Measurements from ENCODE around the gene LAMTOR4.

The LAMTOR4 gene

DNA sequence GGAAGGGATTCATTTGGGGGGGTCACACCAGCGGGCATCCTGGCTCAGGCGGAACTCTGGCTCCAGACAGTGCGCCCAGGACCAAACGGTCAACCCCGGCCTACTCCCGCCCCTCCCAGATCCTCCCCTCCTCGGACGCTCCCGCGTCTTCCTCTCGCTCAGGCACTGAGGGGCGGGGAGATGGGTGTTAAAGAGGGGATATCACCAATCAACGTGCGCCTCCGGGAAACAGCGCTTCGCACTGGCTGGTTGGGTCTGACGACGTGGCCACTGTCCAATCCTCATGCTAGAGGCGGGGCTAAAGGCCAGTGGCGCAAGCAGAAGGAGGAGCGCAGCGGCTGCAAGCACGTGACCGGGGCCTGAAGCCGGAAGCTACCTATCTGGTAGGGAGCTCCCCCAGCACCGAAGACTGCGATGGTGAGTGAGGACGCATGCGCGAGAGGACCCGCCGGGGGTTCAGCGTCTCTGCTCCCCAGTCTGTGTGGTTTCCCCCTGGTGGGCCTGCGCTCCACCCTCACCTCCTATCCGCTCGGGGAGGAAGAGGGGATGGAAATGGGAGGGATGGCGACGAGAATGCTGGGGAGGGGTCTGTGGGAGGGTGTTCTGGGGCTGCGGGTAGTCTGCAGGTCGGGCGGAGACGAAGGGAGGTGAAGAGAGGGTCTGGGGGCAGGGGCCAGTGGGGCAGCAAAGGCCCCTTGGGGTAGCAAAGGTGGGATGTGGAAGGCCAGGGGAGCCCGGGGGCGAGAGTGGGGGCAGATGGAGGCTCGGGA, at the start of gene LAMTOR4:
Gene LAMTOR4, plus strand, starts transcription at position 360 of the 770 bp plus-strand sequence. Its CDS starts 55 bp downstream, at position 415.
- peak; percentile 90 to 99 (median 97) for DNase-seq

DNA sequence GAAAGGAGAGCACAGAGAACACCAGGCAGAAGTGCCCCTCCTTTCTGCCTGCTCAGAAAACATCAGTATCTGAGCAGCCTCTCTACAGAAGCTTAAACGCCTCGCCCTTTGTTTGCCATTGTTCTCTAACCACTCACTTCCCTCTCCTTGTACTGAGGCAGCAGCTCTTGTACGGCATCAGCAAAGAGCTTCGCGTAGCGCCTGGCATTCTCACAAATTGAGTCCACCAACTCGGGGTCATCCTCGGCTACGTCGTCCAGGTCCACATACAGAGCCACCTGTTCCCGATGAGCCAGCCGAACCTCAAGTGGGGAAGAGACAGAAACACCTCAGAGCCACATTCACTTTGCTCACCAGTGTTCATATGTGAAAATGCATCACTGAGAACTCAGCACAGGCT, 49.3 kb upstream of the LAMTOR4 start:
- DNase-seq, result peak in 2 of 6 experiments; percentile 16 to 25

DNA sequence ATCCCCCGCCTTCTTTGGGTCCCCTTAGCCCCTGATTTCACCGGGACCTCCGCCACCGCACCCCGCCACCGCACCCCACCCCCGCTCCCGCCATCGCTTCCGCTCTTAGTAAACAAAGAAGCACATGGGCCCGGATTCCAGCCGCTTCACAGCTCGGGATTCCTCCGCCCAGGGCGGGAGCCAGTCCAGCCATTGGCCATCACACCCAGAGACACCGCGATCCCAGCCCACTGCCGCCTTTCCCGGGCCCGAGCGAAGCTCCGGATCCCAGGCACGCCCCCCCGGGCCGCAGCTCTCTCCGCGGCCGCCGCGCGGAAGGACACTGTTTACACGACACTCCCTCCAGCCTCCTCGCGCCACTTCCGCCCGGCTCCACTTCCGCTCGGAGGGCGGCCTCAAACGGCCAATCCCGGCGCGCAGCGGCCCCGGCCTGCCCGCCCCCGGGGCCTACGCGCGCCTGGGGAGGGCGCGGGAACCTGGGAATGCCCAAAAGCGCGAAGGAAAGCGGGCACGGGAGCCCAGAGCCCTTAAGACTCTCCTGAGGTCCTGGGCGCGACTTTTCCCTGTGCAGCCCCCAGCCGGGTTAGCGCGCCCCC, 48.2 kb upstream of the LAMTOR4 start:
- peak; percentile 80 to 97 (median 95) for DNase-seq

DNA sequence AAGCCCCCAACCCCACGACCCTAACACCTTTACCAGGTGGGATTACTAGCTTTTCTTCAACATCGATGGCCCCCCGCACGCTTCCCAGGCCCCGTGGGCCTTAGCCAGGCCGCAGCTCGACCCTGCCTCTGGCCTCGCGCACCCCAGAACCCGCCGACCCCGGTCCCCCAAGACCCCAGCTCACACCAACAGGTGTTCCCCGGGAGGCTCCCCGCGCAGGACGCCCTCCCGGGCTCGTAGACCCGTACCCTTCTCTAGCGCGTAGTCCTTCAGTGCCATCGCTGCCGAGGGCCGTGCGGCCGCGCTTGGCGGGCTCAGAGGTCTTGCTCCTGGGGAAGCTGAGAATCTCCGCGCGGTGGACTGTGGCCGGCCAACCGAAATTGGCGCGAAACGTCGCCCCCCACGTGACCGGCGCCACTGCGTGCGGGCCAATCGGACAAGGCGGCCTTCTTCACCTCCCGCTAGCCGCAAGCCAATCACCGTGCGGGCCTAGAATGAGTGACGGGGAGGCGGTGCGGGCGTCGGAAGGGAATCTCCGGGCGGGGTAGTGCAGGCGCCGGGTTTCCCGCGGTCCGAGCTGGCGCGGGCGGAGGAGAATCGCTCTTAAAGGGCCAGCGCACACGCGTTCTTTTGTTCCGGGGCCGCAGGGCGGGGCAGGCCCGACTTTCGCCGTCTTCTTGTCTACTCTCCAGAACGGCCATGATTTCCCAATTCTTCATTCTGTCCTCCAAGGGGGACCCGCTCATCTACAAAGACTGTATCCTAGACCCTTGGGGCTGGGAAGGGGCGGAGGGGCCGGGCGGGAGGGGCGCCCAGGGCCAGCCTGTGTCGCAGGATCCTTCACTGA, 47.5 kb upstream of the LAMTOR4 start, which contains the start of the genes AP4M1 and MCM7:
Gene AP4M1, plus strand, starts transcription at position 628 of the 847 bp plus-strand sequence. Its CDS starts 72 bp downstream, at position 700.
Gene MCM7, minus strand, starts transcription at position 382 of the 847 bp plus-strand sequence. Its CDS starts 103 bp downstream, at position 279.
- DNase-seq, result peak; percentile 88 to 95 (median 91)

DNA sequence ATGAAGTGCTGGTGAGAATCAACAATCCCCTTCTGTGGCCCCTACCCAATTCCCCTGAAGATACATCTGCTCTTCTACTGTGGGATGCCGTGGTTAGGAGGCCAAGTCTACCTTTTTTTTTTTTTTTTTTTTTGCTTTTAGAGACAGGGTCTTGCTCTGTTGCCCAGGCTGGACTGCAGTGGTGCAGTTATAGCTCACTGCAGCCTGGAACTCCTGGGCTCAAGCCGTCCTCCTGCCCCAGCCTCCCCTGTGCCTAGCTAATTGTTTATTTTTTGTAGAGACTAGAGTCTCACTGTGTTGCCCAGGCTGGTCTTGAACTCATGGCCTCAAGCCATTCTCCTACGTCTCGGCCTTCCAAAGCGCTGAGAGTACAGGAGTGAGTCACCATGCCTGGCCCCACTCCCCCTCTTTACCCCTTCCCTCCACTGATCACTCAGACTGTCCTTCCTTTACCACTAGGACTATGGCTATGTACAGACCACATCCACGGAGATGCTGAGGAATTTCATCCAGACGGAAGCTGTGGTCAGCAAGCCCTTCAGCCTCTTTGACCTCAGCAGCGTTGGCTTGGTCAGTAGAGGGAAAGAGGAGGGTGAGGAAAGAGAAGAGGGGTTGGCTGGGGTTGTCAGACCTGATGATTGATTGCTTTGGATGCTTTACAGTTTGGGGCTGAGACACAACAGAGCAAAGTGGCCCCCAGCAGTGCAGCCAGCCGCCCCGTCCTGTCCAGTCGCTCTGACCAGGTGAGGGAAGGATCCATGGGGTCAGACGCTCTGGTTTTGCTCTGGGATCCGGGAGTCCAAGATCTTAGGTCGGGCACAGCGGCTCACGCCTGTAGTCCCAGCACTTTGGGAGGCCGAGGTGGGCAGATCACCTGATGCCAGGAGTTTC, 45.5 kb upstream of the LAMTOR4 start:
- DNase-seq, result no peak

DNA sequence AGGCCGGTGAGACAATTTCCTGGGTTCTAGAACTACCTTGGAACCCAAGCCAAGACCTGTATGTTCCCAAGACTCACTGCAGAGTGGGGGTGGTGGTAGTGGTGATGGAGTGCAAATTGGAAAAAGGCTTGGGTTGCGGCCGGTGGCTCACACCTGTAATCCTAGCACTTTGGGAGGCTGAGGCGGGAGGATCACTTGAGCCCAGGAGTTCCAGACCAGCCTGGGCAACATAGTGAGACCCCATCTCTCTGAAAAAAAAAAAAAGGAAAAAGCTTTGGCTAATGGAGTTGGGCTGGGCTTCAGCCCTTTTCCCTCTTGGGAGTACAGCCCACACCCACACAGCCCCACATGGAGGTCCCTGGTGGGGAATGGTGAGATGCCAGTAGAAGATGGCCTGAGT, 43.2 kb upstream of the LAMTOR4 start:
- DNase-seq, result no peak

DNA sequence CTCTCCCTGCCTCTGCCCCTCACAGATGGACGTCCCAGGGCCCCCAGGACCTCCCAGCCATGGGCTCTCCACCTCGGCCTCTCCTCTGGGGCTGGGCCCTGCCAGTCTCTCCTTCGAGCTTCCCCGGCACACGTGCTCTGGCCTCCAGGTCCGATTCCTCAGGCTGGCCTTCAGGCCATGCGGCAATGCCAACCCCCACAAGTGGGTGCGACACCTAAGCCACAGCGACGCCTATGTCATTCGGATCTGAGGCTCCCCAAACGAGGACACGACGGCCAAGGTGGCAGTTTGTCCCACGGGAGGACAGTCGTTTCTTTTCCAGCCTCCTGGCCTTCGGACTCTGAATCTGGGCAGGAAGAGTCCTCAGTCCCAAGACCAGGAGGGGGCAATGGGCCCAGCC, 42.1 kb upstream of the LAMTOR4 start:
- no peak for DNase-seq

DNA sequence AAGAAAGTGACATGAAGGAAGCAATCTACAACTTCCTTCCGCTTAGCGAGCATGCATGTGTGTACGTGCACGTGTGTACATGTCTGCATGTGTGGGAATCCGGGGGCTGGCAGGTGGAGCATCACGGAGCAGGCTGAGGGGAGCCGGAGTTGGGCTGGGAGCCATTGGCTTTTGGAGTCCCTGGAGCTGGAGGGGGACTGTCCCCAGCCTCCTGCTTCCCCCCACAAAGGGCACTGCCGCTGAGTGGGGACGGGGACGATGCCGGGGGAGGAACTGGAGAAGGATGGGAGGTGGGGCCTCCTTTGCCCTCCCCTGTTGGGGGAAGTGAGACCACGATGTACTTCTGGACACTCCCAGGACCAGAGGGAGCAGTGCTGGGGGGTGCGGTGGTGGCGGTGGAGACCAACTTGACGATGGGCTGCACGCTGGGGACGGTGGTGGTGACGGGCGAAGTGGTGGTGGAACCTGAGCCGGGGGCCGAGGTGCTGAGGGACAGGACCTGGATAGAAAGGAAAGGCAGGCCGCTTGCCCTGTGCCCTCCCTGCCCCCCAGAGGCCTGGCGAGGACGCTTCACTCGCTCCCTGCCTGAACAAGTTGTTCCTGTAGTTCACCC, 41.5 kb upstream of the LAMTOR4 start:
- DNase-seq, result no peak

DNA sequence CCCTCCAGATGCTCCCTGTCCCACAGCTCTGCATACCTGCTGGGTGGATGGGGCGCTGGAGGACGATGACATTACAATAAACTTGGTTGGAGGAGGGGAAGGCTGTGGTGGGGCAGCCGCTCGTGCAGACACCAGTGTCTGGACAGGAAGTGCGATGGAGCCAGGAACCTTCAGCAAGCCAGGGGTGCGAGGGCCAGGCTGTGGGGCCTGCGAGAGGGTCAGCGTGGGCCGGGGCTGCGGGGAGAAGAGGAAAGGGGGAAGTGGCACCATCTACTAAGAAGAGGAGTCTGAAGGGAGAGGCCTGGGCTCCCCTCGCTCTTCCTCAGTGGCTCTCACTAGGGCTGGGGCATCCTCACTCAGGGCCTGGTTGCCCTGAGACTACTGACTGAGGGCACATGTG, 40.8 kb upstream of the LAMTOR4 start:
- no peak for DNase-seq

DNA sequence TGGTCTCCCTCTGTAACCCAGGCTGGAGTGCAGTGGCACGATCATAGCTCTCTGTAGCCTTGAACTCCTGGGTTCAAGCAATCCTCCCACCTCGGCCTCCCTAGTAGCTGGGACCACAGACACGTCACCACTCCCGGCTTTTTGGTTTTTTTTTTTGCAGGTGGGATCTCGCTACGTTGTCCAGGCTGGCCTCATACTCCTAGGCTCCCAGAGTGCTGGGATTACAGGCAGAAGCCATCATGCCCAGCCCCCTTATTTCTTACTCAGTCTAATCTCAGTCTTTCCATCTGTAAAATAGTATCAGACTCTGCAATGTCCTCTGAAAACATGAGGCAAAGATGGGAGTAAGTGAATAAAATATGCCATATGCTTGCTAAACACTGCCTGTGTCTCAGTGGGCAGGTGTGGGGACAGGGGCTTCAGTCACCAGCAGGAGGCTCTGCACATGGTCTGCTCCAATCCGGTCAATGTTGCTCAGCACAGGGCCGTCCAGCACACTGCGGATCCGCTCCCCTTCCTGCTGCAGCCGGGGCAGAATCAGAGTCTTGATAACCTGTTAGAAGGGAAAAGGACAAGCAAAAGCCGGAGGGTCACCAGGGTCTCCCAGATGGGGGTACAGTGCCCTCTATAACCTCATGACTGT, 39.1 kb upstream of the LAMTOR4 start:
- DNase-seq, result no peak

DNA sequence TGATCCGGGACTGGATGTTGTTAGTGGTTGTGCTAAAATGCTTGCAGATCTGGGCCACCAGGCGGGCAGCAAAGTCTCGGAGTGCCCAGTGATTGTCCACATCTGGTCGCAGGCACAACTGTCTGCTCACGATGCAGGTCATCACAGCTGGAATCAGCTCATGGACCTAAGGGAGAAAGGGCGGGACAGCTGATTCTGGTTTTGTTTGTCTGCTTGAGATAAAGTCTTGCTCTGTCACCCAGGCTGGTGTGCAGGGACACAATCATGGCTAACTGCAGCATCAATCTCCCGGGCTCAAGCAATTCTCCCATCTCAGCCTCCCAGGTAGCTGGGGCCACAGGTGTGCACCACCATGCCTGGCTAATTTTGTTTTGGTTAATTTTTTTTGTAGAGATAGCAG, 37.6 kb upstream of the LAMTOR4 start:
- DNase-seq, result no peak

DNA sequence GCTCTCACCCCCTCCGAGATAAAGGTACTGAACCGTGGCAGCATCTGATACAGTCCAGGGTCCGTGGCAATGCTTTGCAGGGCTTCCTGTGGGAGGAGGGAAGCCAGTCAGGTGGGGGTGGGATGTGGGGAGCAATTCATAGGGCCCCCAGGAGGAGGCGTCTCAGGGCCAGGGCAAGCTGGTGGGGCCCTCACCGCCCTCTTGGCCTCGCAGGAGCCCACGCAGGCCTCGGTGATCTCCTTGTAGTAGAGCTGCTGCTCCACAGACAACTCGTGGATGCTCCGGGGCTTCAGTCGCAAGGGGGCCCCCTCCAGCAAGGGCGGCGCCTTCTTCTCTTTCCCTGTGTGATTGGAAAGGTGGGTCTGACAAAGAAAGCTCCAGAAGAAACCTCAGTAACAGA, 36.8 kb upstream of the LAMTOR4 start:
- DNase-seq, result no peak

DNA sequence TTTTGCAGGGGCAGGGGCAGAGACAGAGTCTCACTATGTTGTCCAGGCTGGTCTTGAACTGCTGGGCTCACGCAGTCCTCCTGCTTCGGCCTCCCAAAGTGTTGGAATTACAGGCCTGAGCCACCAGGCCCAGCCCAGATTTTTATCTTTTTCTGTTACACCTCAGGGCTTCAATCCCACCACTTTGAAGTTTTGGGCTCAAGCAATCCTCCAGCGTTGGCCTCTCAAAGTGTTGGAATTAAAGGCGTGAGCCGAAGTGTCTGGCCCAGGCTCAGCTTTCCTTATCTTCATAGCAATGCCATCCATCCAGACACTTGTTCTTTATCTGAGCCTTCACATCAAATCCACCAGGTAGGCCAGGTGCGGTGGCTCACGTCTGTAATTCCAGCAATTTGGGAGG, 33.7 kb upstream of the LAMTOR4 start:
- DNase-seq, result no peak

DNA sequence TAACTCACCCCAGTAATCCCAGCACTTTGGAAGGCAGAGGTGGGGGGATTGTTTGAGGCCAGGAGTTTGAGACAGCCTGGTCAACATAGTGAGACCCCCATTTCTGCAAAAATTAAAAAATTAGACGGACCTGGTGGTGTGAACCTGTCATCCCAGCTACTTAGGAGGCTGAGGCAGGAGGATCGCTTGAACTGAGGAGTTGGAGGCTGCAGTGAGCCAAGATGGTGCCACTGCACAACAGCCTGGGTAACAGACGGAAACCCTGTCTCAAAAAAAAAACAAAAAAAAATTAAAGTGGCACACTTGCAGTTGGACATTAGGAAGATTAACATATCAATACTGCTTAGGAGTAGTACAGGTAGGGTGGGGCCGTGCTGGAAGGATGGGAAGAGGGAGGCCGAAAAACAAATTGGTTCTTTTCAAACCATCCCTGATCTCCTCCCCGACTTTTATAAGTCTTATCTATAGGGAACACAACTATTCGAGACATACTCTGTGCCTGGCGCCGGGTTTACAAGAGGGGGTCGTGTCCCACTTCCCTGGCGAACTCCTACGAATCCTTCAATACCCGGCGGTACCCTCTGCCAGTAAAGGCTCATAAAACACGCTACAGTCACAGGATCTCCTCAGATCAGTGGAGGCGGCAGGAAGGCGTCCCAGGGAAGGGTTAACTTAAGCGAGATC, 30.2 kb upstream of the LAMTOR4 start:
- DNase-seq, result no peak

DNA sequence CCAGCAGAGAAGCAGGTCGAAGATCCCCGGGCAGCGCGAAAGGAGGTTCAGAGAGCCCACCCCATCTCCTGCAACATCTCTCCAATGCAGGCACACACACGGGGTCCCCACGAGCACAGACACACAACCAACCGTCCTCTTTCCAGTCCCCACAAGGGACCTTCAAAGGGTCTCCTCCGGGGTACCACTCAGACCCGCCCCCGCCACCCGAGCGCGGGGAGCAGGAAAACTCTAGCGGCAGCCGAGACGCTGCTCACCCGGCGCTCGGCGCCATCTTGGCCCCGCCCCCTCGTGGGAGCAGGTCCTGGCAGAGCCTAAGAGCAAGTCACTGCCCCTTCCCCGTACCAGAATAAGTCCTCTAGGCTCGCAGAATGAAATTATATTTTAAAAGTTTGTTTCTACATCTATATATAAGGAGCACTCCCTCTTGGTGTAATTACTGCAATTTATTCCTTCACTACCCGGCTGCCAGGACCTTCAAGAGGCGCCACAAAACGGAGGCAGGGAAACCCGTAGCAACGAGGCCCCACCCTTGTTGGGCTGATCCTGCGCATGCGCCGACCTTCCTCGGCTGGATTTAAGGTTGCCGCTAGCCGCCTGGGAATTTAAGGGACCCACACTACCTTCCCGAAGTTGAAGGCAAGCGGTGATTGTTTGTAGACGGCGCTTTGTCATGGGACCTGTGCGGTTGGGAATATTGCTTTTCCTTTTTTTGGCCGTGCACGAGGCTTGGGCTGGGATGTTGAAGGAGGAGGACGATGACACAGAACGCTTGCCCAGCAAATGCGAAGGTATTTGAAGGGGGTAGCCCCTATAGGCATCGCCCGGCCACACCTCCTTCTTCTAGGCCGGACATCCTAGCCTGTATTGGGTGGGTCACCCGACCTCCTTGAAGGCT, 29.4 kb upstream of the LAMTOR4 start, which contains the start of the genes CNPY4 and TAF6:
Gene CNPY4, plus strand, starts transcription at position 563 of the 898 bp plus-strand sequence. Its CDS starts 111 bp downstream, at position 674.
Gene TAF6, minus strand, starts transcription at position 287 of the 898 bp plus-strand sequence. CDS start 5,149 bp downstream, outside the sequence.
- peak; percentile 91 to 99 (median 94) for DNase-seq

DNA sequence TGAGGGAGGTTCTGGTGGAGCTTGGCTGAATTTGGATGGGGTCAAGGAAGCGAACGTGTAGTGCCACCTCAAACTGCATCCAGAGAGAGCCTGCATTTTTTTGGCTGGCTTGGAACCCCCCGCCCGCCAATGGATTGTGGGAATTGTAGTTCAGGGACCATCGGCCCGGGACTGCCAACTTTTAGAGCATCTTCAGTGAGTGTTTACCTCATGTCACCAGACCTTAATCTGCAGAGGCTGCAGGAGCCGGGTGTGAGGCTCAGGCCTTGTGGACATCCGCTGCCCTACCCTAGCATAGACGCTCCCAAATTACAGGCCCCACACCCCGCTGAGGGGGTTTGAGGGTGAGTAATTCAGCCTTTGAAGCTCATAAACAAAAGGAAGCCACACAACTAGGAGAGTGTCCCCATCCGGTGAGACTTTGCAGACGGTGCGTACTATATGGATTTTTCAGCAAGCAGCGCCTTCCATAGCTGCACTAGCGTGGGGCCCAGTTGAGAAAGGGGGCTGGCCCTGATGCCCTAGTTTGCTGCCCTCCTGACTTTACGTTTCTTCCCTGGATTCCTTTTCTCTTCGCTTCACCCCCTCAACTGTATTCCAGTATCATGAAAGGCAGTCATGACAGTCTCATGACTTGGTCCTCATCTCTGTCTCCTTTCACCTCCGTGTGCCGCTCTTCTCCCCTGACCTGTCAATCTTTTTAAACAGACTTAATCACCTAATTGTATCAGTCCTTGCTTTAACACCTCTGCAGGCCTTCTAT, 28.6 kb upstream of the LAMTOR4 start:
- DNase-seq, result peak; percentile 51 to 88 (median 72)

DNA sequence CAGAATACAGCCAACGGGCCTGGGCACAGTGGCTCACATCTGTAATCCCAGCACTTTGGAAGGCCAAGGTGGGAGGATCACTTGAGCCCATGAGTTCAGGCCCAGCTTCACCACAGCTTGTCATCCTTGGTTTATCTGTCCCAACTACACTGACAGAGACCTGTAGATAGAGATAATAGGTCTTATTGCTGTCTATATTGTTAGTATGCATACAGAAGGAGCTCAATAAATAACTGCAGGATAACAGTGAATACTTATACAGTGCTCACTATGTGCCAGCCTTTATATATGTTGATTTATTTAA, 28.0 kb upstream of the LAMTOR4 start:
- no peak for DNase-seq

DNA sequence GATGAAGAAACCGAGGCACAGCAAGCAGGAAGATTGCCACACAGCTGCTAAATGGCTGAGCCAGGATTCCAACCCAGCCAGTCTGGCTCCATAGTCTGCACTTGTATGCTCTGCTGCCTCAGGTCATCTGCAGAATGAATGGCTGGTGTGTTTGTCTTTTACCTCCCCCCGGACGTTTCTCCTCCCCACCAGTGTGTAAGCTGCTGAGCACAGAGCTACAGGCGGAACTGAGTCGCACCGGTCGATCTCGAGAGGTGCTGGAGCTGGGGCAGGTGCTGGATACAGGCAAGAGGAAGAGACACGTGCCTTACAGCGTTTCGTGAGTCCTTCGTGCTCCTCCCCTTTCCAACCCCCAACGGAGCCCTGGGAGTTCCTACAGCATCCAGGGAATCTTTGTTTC, 26.7 kb upstream of the LAMTOR4 start:
- no peak for DNase-seq

DNA sequence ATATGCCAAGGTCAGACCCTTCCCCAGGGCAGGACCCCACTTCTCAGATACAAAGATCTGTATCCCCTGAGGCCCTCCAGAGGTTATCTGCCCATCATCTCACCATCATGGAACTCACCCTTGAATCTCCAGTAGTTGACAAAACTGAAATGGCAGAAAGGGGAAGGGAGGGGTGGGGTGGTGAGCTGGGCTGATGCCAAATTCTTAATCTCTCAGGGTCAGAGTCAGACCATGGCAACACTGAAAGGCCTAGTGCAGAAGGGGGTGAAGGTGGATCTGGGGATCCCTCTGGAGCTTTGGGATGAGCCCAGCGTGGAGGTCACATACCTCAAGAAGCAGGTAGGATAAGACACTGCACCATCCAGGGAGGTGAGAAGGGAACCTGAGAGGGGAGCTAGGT, 26.1 kb upstream of the LAMTOR4 start:
- DNase-seq, result no peak

Measured in stimulated activated naive CD4-positive, alpha-beta T cell (primary cell).